Activated CD8-positive, alpha-beta memory T cell treated with anti-CD3 and anti-CD28 coated beads, Interleukin-2, amount 50 U/mL, for 1 hour (primary cell): ENCODE results near the gene HOXC9.

Experiments
- DNase-seq: peaks from one replicate; pipeline ENCODE4 v3.0.0-alpha.2; 2020; ENCODE audit errors: extremely low read depth

The HOXC9 gene

GRCh38 chr12:53976172-53976822, 23.7 kb upstream of the HOXC9 start:
- no peak for DNase-seq

DNA sequence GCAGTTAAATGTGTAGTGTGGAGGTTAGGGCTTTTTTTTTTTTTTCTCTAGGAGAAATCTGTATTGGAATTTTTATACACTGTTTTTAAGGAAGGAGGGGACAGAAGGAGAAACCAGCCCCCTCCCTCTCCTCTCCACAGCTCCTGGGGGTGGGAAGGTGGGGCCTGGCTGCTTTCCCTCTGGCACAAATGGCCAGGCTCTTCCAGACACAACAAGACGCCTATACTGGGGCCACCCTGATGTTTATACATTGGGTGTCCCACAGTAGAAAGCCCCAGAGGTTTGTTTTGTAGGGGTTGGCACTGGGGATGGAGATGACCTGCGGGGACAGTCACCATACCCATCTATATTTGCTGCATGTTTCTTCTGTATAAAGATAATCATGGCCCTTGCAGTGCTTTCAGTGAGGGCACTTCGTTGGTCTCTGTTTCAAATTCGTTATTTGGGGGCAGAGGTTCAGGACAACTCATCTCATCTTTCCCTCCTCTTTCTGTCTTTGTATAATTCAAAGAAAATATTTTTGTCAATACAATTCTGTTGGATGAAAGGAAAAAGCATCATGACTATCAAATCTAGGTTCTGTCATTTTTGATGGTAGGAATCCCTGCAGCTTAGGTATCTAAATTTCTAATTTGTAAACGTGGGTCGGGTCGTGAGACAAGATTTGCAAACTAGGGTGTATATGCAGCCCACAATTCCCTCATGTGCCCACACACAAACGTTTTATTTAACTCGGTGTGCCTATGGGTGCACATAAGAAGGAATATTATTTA, 23.0 kb upstream of the HOXC9 start:
- no peak for DNase-seq

DNA sequence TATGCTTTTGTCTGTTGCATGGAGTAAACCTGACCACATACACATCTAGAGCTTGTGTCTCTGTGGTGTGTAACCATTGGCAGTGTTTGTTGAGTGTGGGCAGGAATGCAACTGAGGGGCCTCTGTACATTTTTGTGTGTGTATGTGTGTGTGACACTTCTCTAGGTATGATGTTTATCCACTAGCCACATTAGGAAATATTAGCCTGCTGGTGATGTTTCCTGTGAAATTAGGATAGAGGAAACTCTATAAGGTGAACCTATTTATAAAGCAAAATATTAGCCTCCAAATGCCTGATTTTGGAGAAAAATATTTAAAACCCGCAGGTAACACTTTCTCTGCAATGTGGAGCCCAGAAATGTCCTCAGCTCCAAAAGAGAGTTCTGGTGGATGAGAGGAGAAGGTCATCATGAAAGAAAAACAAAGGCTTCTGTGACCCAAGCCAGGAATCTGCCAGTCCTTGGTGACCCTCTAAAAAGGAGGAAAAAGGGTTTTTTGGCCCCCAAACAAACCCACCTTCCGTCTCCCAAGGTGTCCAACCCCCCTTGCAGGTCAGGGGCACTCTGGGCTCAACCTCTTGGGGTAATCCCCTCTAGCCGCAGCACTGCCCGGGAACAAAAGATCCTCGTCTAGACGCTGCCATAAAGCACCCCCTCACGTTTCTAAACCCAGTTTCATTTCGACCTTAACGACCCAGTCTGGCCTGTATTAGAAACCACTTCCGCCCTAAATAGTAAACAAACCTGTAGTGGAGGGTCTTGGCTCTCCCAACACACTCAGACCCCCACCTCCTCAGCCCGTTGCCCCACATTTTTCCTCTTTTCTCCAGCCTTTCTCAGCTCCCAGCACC, 22.1 kb upstream of the HOXC9 start:
- DNase-seq: no peak

- no peak for DNase-seq
Measured at GRCh38 chr12:53978477-53979356, 21.2 kb upstream of the HOXC9 start.

GRCh38 chr12:53980104-53980801, 19.7 kb upstream of the HOXC9 start:
- DNase-seq: no peak

DNA sequence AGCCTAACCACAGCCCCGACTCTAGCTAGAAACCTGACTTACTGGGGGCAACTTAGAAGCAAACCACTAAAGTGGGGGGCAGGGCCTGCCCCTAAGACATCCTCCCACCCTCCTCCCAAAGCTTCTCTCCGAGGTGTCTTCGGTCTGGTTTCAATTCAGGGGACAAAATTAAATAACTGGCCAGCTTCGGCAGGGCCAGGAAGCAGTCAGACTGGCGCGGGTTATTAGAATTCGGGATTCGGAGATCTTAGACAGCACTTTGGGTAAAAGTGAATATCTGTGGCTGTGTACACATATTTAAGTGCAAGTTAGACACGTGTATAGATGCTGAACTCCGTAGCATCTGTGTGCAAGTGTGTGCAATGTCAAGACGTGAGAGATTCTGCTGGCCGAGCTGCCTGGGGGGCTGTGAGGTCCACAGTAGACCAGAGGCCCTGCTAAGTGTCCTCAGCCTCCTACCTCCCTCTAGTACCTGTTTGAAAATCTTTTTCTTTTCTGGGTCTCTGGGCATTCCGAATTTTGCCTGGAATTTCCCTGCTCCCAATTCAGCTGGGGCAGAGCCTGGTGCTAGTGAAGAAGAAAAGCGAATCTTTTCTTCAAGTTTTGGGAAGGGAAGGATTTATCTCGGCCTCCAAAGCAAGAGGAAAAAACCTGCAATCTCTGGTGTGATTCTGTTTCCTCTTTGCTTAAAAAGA, 19.0 kb upstream of the HOXC9 start:
- no peak for DNase-seq

DNA sequence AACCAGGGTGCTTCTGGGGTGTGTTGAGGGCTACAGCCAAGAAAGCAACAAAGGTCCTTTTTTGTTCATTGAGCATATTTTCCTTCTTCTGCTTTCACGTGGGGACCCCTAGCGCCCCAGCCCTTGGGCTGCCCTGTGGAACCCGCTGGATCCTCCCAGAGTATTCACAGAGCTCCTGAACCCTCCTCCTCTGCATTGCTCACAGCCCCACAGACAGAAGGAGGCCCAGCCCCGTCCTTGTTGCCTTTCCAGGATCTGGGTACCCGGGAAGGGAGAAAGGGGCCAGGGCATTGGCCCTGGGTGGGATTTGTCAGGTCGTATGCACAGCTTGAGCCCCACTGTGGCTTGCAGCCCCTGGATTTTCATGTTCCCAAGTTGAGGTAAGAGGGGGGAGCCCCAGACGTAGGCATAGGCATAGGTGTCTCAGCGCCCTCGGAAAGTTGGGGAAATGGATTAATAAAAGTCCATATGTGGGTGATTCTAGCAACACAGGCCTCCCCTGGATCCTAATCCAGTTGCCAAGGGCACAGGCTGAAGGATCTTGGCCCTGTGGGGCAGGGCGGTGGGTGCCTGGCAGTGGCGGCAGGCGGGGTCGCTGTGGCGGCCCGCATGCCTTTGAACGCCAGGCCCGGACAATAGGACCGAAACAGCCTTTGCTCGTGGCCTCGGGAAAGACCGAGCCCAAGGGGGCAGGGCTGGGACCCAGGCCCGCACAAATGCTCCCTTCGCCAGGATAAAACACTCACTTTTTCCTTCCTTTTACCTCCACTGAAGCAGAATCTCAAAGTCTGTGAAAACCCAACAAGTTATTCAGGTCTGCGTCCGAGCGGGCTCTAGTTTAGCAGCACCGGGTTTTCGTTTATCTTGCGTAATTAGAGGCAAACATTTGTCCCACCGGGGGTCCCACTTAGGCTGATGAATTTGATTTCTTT, 18.1 kb upstream of the HOXC9 start:
- DNase-seq: no peak

GRCh38 chr12:53982648-53983567, 17.1 kb upstream of the HOXC9 start:
- DNase-seq: no peak

DNA sequence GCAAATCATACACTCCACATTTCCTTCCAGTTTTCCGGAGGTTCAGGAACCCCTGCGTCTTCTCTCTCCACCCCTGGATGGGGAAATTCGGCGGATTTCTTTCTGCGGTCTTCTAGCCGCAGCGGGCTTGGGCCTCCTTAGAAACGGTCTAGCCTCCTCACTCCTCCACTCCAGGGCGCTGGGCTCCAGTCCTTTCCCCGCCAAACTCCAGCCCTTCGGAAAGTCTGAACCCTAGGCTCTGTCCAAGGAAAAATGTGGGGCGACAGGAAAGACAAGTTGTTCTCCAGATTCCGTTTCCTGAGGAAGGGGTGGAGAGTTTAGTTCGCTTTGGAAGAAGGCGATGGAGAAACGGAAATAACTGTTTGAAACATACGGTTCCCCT, 16.4 kb upstream of the HOXC9 start:
- no peak for DNase-seq

GRCh38 chr12:53983950-53984572, 15.9 kb upstream of the HOXC9 start:
- no peak for DNase-seq

GRCh38 chr12:53984901-53985691, 14.9 kb upstream of the HOXC9 start, which contains the start of gene HOXC10:
TSS of gene HOXC10 (plus strand) at chr12:53985146. CDS start at chr12:53985260, 114 bp downstream.
- peak; percentile 55 for DNase-seq

DNA sequence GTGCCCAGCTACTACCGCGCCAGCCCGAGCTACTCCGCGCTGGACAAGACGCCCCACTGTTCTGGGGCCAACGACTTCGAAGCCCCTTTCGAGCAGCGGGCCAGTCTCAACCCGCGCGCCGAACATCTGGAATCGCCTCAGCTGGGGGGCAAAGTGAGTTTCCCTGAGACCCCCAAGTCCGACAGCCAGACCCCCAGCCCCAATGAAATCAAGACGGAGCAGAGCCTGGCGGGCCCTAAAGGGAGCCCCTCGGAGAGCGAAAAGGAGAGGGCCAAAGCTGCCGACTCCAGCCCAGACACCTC, 14.3 kb upstream of the HOXC9 start:
- no peak for DNase-seq

DNA sequence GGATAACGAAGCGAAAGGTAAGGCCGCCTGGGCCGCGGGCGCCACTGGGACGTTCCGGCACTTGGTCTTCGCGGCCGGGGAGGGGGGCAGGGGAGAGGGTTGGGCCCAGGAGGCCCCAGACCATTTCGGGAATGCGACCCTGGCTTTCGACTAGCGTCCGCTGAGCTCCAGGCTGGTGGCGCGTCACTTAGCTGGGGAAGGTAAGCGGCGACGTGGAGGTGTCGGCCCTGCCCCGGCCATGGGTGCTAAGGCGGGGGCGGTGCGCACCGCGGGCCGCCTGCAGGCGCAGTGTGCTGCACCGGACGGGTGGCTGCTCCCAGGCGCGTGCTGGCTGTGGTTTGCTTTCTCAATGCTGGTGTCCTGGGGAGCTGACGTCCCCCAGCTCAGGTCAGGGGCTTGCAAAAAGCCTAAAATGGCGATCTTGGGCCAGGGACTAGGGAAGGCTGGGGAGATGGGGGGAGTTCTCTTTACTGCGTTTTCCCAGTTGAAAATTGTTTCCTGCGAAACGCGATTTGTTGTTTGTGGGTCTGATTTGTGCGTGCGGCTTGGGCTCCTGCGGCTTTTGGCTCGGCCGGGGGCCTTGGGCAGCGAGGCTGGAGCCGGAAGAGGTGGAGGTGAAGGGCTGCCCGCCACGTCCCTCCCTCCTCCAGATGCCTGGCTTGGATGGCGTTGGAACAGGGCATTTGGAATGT, 13.8 kb upstream of the HOXC9 start:
- no peak for DNase-seq

DNA sequence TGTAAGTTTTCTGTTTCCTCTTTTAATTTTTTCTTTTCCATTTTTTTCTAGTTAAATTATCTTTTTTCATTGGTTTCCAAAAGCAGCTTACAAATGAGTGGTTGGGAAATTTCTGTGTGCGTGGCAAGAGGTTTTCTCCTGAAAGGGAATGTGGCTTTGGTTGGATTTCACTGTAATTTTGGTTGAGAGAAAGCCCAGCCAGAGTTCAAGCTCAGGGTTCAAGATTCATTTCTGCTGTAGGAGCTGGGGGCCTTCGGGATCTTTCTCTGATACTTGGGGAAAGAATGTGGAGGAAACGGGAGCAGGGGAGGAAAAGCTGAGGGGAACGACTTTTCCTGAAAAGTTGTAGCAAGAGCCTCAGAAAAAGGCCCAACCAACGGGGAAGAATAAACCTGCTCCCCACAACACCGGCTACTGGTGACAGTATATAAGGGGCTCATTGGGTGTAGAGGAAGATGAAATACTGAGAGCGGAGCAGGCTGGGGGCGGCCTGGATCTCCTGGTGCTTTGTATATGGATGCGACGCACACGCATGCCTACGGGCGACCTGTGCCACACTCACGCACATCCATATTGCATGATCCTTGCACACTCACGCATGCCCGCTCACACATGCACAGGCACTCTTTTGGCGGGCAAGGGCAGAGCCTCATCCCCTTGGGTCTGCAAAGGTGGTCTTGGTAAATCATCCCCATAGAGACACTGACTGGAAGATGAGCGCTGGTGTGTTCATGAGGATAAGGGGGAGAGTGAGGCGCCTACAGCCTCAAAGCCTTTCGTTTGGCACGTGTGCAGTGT, 13.1 kb upstream of the HOXC9 start:
- no peak for DNase-seq

- DNase-seq: no peak
Measured at GRCh38 chr12:53987787-53988230, 12.2 kb upstream of the HOXC9 start.
